CD4-positive, alpha-beta memory T cell (primary cell): Measurements from ENCODE around the gene MAPK12. TPM values are rescaled to one million over a fixed set of nuclear protein-coding genes. Genes with fewer than 3 reads are reported as not detected.

Source experiments
- CTCF ChIA-PET: fragments of 350-600 bp; sonication (Branson Sonifier 250); formaldehyde crosslinking; loops from one replicate; lab custom pipeline; 2021; ENCODE audit warnings: inconsistent platforms; ENCODE audit not compliant: partially characterized antibody; lab: Charles Lee
- POLR2A ChIA-PET: fragments of 350-600 bp; sonication (Branson Sonifier 250); formaldehyde crosslinking; loops from one replicate; lab custom pipeline; 2021; ENCODE audit not compliant: partially characterized antibody; lab: Charles Lee
- DNase-seq, 5 donors: peaks; one replicate each; pipeline versions ENCODE4 v3.0.0 to v3.0.0-alpha.2; 2020 to 2022; ENCODE audit warnings: mixed read lengths in 1 of 5
- H3K27ac ChIP-seq: one replicate; pipeline ENCODE4 v1.7.0; 2013; ENCODE audit warnings: low read depth, low read length
- H3K27me3 ChIP-seq: 2 replicates; pipeline ENCODE4 v1.7.0; 2013; ENCODE audit warnings: mild to moderate bottlenecking, low read length, moderate library complexity; ENCODE audit not compliant: insufficient read depth
- H3K36me3 ChIP-seq: 2 replicates; pipeline ENCODE4 v1.7.0; 2013; ENCODE audit warnings: mild to moderate bottlenecking, low read length, moderate library complexity; ENCODE audit not compliant: insufficient read depth
- H3K4me1 ChIP-seq: 2 replicates; pipeline ENCODE4 v1.7.0; 2013; ENCODE audit warnings: mild to moderate bottlenecking, low read length, moderate library complexity; ENCODE audit not compliant: insufficient read depth
- H3K4me3 ChIP-seq, 2 donors: one replicate each; pipeline ENCODE4 v1.7.0; 2013; ENCODE audit warnings: low read length in 2 of 2, mild to moderate bottlenecking in 1 of 2
- H3K9me3 ChIP-seq, 2 donors: one replicate each; pipeline ENCODE4 v1.7.0; 2013; ENCODE audit warnings: low read length in 2 of 2, control low read depth in 1 of 2; ENCODE audit not compliant: control insufficient read depth in 1 of 2
- H3K27ac Mint-ChIP-seq, 7 donors: one replicate each; pipeline ENCODE4 v1.8.0; 2020 to 2021; ENCODE audit warnings: mixed read lengths in 7 of 7, mild to moderate bottlenecking in 6 of 7, inconsistent platforms in 3 of 7, moderate library complexity in 3 of 7
- H3K27me3 Mint-ChIP-seq, 2 donors: one replicate each; pipeline ENCODE4 v1.8.0; 2020 to 2021; ENCODE audit warnings: mixed read lengths in 2 of 2
- H3K36me3 Mint-ChIP-seq, 2 donors: one replicate each; pipeline ENCODE4 v1.8.0; 2020 to 2021; ENCODE audit warnings: mixed read lengths in 2 of 2, inconsistent platforms in 1 of 2, mild to moderate bottlenecking in 1 of 2
- H3K4me1 Mint-ChIP-seq, 4 donors: one replicate each; pipeline ENCODE4 v1.8.0; 2020 to 2021; ENCODE audit warnings: mixed read lengths in 4 of 4, mild to moderate bottlenecking in 1 of 4
- H3K4me3 Mint-ChIP-seq, 8 donors: one replicate each; pipeline ENCODE4 v1.8.0; 2020 to 2021; ENCODE audit warnings: mixed read lengths in 8 of 8, mild to moderate bottlenecking in 7 of 8, moderate library complexity in 6 of 8, inconsistent platforms in 3 of 8
- H3K9me3 Mint-ChIP-seq, 8 donors: one replicate each; pipeline ENCODE4 v1.8.0; 2020 to 2021; ENCODE audit warnings: mixed read lengths in 8 of 8, mild to moderate bottlenecking in 5 of 8, inconsistent platforms in 3 of 8, moderate library complexity in 1 of 8
- intact Hi-C: fragments of 100-400 bp; cut with micrococcal nuclease; formaldehyde crosslinking; loops from one replicate; pipeline ENCODE4 v1.15.1; 2023
- polyA plus RNA-seq, 2 donors: library from polyadenylated mRNA; unstranded; fragments of 300-500 nt; fragmentation: Illumina TruSeq; gene quantifications; one replicate each; pipeline ENCODE4 v1.2.3, GENCODE V29; 2021
- total RNA-seq, 2 experiments: library from RNA; stranded (reverse); gene quantifications; one replicate each; pipeline ENCODE4 v1.2.3, GENCODE V29; 2021

Gene MAPK12
- total and polyA plus RNA-seq, 4 experiments from 2014 or later, result 0.05 to 2.9 (median 2.9) TPM; not detected in 1

DNA sequence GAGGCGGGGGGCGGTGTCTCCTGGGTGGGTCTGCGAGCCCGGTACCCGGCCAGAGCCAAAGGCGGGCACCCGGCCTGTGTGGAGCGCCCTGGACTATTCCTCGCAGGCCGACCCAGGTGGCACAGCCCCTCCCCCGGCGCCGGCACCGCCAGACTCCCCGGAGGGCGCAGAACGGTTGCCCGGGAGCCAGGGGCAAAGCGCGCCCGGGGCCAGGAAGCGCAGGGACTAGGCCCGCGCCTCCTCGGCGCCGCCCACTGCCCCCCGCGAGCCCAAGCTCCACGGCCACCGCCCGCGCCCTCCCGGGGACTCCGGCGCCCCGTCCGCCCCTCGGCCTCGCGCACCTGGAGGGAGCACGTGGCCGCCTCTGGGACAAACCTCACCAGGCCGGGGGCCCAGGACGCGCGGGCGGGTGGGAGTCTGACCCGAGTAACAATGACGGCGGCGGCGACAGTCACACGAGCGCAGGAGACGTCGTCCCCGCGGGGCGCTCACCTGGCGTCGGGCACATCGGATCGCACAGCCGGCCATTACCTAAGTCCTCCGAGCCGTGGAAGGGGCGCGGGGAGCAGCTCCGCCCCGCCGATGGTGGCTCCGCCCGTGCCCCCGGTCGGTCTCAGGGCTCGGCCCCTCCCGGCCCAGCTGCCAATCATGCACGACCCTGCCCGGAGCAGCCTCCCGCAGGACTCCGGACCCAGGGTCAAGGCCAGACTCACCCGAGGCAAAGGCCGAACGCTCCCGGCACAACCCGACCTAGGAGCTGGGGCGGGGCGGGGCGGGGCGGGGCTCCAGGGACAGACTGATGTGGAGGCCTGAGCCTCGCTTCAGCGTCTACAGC lies 38.5 kb upstream of the MAPK12 start:
- Mint-ChIP-seq H3K4me1 (peaks cover 0 to 4% (median 0%) of the 10 kb centered on the region in 4 donors), H3K36me3 (no peaks in the 10 kb centered on the region), H3K4me3 (no peak overlapping the region), H3K27ac (no peak overlapping the region), H3K9me3 (no peaks in the 10 kb centered on the region), H3K27me3 (peaks cover 7 to 10% of the 10 kb centered on the region in 2 donors)
- Histone ChIP-seq H3K27me3 (no peaks in the 10 kb centered on the region), H3K4me3 (no peak overlapping the region), H3K27ac (no peak overlapping the region), H3K9me3 (no peaks in the 10 kb centered on the region), H3K36me3 (no peaks in the 10 kb centered on the region), H3K4me1 (no peaks in the 10 kb centered on the region)
- CTCF ChIA-PET, result no interaction called here
- POLR2A ChIA-PET, result no interaction called here
- DNase-seq, result no peak
- intact Hi-C loops, result no loop called here

DNA sequence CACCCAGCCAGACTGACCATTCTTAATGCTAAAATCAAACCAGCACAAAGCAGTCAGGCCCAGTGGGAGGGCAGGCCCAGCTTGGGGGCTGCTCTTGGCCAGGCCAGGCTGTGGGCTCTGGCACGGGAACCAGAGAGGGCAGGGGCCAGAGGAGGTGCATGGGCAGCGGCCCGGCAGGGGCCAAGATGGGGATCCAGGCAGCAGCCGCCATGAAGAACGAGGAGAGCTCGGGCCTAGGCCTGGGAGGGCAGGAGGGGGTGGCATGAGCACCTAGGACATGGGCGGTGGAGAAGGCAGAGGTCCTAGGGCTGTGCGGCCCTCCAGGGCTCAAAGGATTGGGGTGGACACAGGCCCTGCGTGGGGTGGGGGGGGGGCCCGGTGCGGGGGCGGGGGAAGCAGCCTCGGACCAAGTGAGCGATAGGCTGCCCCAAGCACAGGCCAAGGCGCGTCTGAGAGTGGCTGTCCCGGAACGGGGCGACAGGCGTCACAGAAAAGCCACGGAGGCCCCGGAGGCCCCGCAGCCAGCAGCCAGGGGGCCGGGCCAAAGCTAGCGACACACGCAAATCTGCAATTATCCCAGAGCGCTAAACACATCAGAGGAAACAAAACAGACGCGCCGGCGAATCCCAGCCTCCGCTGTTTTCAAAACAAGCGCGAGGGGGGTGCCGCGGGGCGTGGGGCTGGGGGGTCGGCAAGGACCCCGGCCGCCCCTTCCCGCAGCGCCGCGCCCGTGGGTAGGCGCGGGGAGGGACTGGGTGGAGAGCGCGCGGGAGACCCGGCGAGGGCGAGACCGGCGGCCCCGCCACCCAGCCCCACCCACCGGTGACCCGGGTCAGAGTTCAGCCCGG lies 37.7 kb upstream of the MAPK12 start:
- peaks cover 5 to 10% of the 10 kb centered on the region in 2 donors for H3K27me3 Mint-ChIP-seq
- no peak overlapping the region for H3K27ac ChIP-seq
- no peaks in the 10 kb centered on the region for H3K27me3 ChIP-seq
- no peak overlapping the region for H3K4me3 Mint-ChIP-seq
- H3K9me3 Mint-ChIP-seq, result no peaks in the 10 kb centered on the region
- no peak overlapping the region for H3K4me3 ChIP-seq
- no peak overlapping the region for H3K27ac Mint-ChIP-seq
- ChIA-PET POLR2A (no interaction called here), CTCF (no interaction called here)
- no peaks in the 10 kb centered on the region for H3K4me1 ChIP-seq
- peaks cover 0 to 2% (median 0%) of the 10 kb centered on the region in 4 donors for H3K4me1 Mint-ChIP-seq
- intact Hi-C loops, result no loop called here
- no peak for DNase-seq
- no peaks in the 10 kb centered on the region for H3K9me3 ChIP-seq
- no peaks in the 10 kb centered on the region for H3K36me3 Mint-ChIP-seq
- no peaks in the 10 kb centered on the region for H3K36me3 ChIP-seq

DNA sequence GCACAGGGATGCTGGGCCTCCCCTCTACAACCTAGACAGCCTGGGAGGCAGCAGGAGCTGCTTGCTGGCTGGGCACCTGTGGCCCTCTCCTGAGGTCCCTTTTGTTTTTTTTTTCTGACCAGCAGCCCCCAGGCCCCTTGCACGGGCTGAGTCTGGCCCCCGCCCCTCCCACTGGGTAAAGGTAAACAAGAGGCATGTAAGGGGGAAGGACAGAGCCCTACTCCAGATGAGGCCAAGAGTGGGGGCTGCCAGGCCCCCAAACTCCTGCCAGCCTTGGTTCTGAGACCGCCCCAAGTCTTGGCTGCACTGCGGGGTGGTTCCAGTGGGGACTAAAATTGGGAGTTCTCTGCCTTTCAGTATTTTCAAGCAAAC lies 36.8 kb upstream of the MAPK12 start:
- Mint-ChIP-seq H3K4me3 (no peak overlapping the region), H3K36me3 (no peaks in the 10 kb centered on the region), H3K4me1 (no peaks in the 10 kb centered on the region), H3K9me3 (no peaks in the 10 kb centered on the region), H3K27ac (no peak overlapping the region), H3K27me3 (peaks cover 5 to 10% of the 10 kb centered on the region in 2 donors)
- H3K9me3 ChIP-seq, result no peaks in the 10 kb centered on the region
- no peak overlapping the region for H3K27ac ChIP-seq
- ChIA-PET CTCF (no interaction called here), POLR2A (no interaction called here)
- intact Hi-C loops, result no loop called here
- H3K4me3 ChIP-seq, result no peak overlapping the region
- DNase-seq, result no peak
- no peaks in the 10 kb centered on the region for H3K36me3 ChIP-seq
- H3K4me1 ChIP-seq, result no peaks in the 10 kb centered on the region
- no peaks in the 10 kb centered on the region for H3K27me3 ChIP-seq

DNA sequence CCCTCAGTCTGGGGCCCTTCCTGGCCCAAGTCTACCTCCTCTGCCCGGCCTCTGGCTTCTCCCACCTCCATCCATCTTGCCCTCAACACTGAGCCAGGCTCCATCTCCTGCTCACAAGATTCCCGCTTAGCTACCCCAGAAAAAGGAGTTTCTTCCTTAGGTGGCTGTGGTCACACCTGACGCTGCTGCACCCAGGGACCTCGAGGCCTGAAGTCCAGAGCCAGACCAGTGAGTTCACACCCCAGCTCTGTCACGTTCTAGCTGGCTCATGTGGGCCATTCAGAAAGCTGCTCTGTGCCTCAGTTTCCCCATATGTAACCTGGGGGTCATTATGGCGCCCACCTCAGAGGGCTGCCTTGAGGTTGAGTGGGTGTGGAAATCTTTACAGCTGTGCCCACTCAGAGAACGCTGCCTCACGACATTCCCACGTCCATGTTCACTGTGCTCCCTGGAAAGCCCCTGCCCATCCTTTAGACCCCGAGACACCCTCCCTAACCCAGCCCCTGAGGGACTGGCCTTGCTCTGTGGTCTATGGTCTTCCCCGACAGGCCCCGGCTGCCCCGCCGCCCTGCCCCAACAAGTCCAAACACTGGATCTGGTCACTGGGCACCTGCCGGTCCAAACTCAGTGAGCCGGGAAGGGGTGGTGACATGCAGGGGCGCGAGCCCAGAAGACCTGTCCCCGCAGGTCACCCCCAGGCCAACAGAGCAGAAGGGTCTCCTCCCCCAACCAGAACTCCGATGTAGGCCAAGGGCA lies 36.2 kb upstream of the MAPK12 start:
- no peak overlapping the region for H3K27ac ChIP-seq
- Mint-ChIP-seq H3K4me3 (no peak overlapping the region), H3K27ac (no peak overlapping the region), H3K27me3 (peaks cover 8 to 12% of the 10 kb centered on the region in 2 donors), H3K4me1 (peaks cover 0 to 2% (median under 1%) of the 10 kb centered on the region in 4 donors), H3K9me3 (no peaks in the 10 kb centered on the region), H3K36me3 (no peaks in the 10 kb centered on the region)
- ChIA-PET CTCF (no interaction called here), POLR2A (no interaction called here)
- intact Hi-C loops, result no loop called here
- no peaks in the 10 kb centered on the region for H3K9me3 ChIP-seq
- no peaks in the 10 kb centered on the region for H3K36me3 ChIP-seq
- H3K27me3 ChIP-seq, result no peaks in the 10 kb centered on the region
- H3K4me3 ChIP-seq, result no peak overlapping the region
- DNase-seq, result no peak
- no peaks in the 10 kb centered on the region for H3K4me1 ChIP-seq

DNA sequence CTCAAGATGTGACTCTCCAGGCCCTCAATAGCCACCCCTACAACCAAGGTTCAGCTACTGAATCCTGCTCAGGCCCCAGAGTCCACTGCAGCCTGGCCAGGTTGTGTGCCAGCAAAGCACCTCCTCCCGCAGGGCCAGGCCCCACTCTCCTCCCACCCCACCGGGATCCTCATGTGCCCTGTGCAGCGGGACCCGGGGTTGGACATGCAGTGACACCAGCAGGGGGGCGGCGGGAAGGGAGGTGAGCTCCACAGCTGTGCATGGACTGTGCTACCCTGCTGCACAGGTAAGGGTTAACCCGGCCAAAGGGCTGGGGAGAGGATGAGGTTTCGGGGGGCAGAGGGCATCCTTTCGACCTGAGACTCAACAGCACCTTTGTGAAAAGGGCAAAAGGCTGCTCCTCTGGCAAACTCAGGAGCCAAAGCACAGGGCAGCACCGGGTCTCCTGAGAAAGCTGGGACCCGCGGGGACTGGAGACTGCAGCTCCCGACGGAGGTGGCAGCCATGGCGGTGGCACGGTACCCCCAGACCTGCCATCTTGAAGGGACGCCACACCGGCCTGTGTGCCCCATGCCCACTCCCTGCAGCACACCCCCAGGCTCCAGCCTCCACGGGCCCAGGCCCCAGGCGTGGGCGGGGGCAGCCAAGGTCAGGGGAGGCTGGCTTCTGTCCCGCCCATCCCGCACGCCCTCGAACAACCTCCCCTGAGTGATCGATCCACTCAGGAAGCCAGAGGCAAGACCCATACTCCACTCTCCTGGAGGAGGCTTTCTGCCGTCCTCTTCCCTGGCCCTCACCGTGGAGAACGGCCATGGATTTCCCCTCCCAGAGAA lies 35.4 kb upstream of the MAPK12 start:
- no peaks in the 10 kb centered on the region for H3K36me3 ChIP-seq
- no peak overlapping the region for H3K27ac ChIP-seq
- H3K27me3 ChIP-seq, result no peaks in the 10 kb centered on the region
- no peaks in the 10 kb centered on the region for H3K36me3 Mint-ChIP-seq
- peaks cover 0 to 4% (median 4%) of the 10 kb centered on the region in 4 donors for H3K4me1 Mint-ChIP-seq
- no peak overlapping the region for H3K4me3 Mint-ChIP-seq
- H3K4me1 ChIP-seq, result no peaks in the 10 kb centered on the region
- no peak overlapping the region for H3K4me3 ChIP-seq
- intact Hi-C loops, result no loop called here
- ChIA-PET CTCF (no interaction called here), POLR2A (no interaction called here)
- peaks cover 10 to 15% of the 10 kb centered on the region in 2 donors for H3K27me3 Mint-ChIP-seq
- no peak for DNase-seq
- no peaks in the 10 kb centered on the region for H3K9me3 ChIP-seq
- H3K9me3 Mint-ChIP-seq, result no peaks in the 10 kb centered on the region
- no peak overlapping the region for H3K27ac Mint-ChIP-seq

DNA sequence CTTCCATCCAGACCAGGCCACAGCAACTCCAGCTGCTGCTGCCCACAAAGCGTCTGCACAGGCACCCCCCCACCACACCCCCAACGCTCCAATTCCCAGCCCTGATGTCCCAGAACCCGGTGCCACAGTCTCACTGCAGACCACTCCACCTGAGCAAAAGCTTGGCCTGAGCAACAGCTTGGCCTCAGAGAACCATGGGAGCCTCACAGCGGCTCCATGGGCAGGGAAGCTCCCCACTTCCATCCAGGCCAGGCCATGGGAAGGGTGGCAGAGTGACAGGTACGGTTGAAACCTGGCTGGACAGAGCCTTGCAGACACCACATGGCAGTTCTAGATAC lies 32.8 kb upstream of the MAPK12 start:
- H3K27me3 ChIP-seq, result peaks cover 5% of the 10 kb centered on the region
- H3K27me3 Mint-ChIP-seq, result peaks cover 12 to 16% of the 10 kb centered on the region in 2 donors
- no peak overlapping the region for H3K27ac ChIP-seq
- no peaks in the 10 kb centered on the region for H3K9me3 ChIP-seq
- H3K4me1 Mint-ChIP-seq, result peaks cover 0 to 4% (median 4%) of the 10 kb centered on the region in 4 donors
- H3K4me3 Mint-ChIP-seq, result no peak overlapping the region
- H3K4me3 ChIP-seq, result no peak overlapping the region
- no peak overlapping the region for H3K27ac Mint-ChIP-seq
- H3K4me1 ChIP-seq, result no peaks in the 10 kb centered on the region
- H3K36me3 ChIP-seq, result no peaks in the 10 kb centered on the region
- CTCF ChIA-PET, result no interaction called here
- H3K9me3 Mint-ChIP-seq, result no peaks in the 10 kb centered on the region
- intact Hi-C loops, result no loop called here
- POLR2A ChIA-PET, result no interaction called here
- no peaks in the 10 kb centered on the region for H3K36me3 Mint-ChIP-seq
- no peak for DNase-seq
